ENCODE results near the gene NT5DC1. TPM values are rescaled to one million over a fixed set of nuclear protein-coding genes. Genes with fewer than 3 reads are reported as not detected.

NT5DC1 gene
- total RNA-seq, 1 experiment from 2014 or later = 61.9 TPM

GRCh38 chr6:116251568-116252384 lies 151.1 kb downstream of the NT5DC1 start:
- TF ChIP-seq CTCF (IDR thresholded peaks at IDR 0.05; ENCODE audit: unreplicated experiment) = no peak
- Mint-ChIP-seq H3K9me3 (ENCODE audit: low read depth, unreplicated experiment) (no peaks in the 10 kb centered on the region), H3K4me1 (ENCODE audit: low read depth, unreplicated experiment) (peaks cover 14% of the 10 kb centered on the region), H3K36me3 (ENCODE audit: insufficient read depth, unreplicated experiment) (peaks cover 16% of the 10 kb centered on the region), H3K27me3 (ENCODE audit: unreplicated experiment) (no peaks in the 10 kb centered on the region), H3K27ac (ENCODE audit: unreplicated experiment) (no peak overlapping the region), H3K4me3 (ENCODE audit: low read depth, unreplicated experiment) (no peak overlapping the region)
- BruUV-seq (replicated peaks) = no TSS peak
- no peak for DNase-seq
- CTCF ChIA-PET = no interaction called here
- intact Hi-C loops (cut with micrococcal nuclease; ENCODE audit: unreplicated experiment) = no loop called here

GRCh38 chr6:116253188-116253504 lies 152.5 kb downstream of the NT5DC1 start:
- Mint-ChIP-seq H3K27me3 (ENCODE audit: unreplicated experiment) (no peaks in the 10 kb centered on the region), H3K36me3 (ENCODE audit: insufficient read depth, unreplicated experiment) (peaks cover 16% of the 10 kb centered on the region), H3K4me1 (ENCODE audit: low read depth, unreplicated experiment) (peaks cover 14% of the 10 kb centered on the region), H3K27ac (ENCODE audit: unreplicated experiment) (no peak overlapping the region), H3K4me3 (ENCODE audit: low read depth, unreplicated experiment) (no peak overlapping the region), H3K9me3 (ENCODE audit: low read depth, unreplicated experiment) (no peaks in the 10 kb centered on the region)
- no peak for DNase-seq
- TF ChIP-seq CTCF (IDR thresholded peaks at IDR 0.05; ENCODE audit: unreplicated experiment) = no peak
- no TSS peak for BruUV-seq (replicated peaks)
- intact Hi-C loops (cut with micrococcal nuclease; ENCODE audit: unreplicated experiment) = no loop called here
- CTCF ChIA-PET = no interaction called here

GRCh38 chr6:116253505-116254296 lies 153.0 kb downstream of the NT5DC1 start, which contains the start of gene TSPYL4:
TSPYL4 (minus strand) TSS chr6:116254075; CDS start chr6:116254008, 67 bp downstream.
- no TSS peak for BruUV-seq (replicated peaks)
- Mint-ChIP-seq H3K27me3 (ENCODE audit: unreplicated experiment) (no peaks in the 10 kb centered on the region), H3K9me3 (ENCODE audit: low read depth, unreplicated experiment) (no peaks in the 10 kb centered on the region), H3K27ac (ENCODE audit: unreplicated experiment) (no peak within 1 kb of the TSS), H3K4me1 (ENCODE audit: low read depth, unreplicated experiment) (peaks cover 14% of the 10 kb centered on the region), H3K36me3 (ENCODE audit: insufficient read depth, unreplicated experiment) (peaks cover 16% of the 10 kb centered on the region), H3K4me3 (ENCODE audit: low read depth, unreplicated experiment) (no peak within 1 kb of the TSS)
- intact Hi-C loops (cut with micrococcal nuclease; ENCODE audit: unreplicated experiment) = no loop called here
- CTCF ChIA-PET = interaction anchor here (0.9 to 1.6 kb wide), 2 partner anchors 15 to 36 kb away, joined by 4 to 6 read pairs; no protein-coding TSS in a partner anchor
- no peak for TF ChIP-seq CTCF (IDR thresholded peaks at IDR 0.05; ENCODE audit: unreplicated experiment)
- peak; percentile 88 for DNase-seq

GRCh38 chr6:116254297-116255056 lies 153.8 kb downstream of the NT5DC1 start:
- no peaks in the 10 kb centered on the region for H3K9me3 Mint-ChIP-seq (ENCODE audit: low read depth, unreplicated experiment)
- H3K36me3 Mint-ChIP-seq (ENCODE audit: insufficient read depth, unreplicated experiment) = peaks cover 16% of the 10 kb centered on the region
- DNase-seq = no peak
- intact Hi-C loops (cut with micrococcal nuclease; ENCODE audit: unreplicated experiment) = no loop called here
- H3K4me1 Mint-ChIP-seq (ENCODE audit: low read depth, unreplicated experiment) = peaks cover 14% of the 10 kb centered on the region
- no peaks in the 10 kb centered on the region for H3K27me3 Mint-ChIP-seq (ENCODE audit: unreplicated experiment)
- TF ChIP-seq CTCF (IDR thresholded peaks at IDR 0.05; ENCODE audit: unreplicated experiment) = no peak
- TSS peak; percentile 87 for BruUV-seq (replicated peaks)
- CTCF ChIA-PET = interaction anchor here (0.9 to 1.6 kb wide), 2 partner anchors 14 to 36 kb away, joined by 4 to 6 read pairs; no protein-coding TSS in a partner anchor
- no peak overlapping the region for H3K4me3 Mint-ChIP-seq (ENCODE audit: low read depth, unreplicated experiment)
- H3K27ac Mint-ChIP-seq (ENCODE audit: unreplicated experiment) = no peak overlapping the region

All from Calu3 (cell line).